ENCODE measurements around the gene PDIA5.

GRCh38 chr3:123046262-123047061, 20.4 kb upstream of the PDIA5 start:
- no peak for TF ChIP-seq CTCF (IDR thresholded peaks at IDR 0.05)
- TF ChIP-seq EZH2 (IDR thresholded peaks at IDR 0.05; ENCODE audit: borderline replicate concordance, insufficient read depth, low read depth, low read length, poor library complexity, severe bottlenecking), result no peak
